Smooth muscle cell (in vitro differentiated cells): Measurements from ENCODE around the gene CDK5RAP2. TPM values are rescaled to one million over a fixed set of nuclear protein-coding genes. Genes with fewer than 3 reads are reported as not detected.
"Not testable (repeated sequence)": the region's sequence is repeated elsewhere in the genome, so short reads cannot be mapped to it uniquely, and the experiment has no call there.

Source experiments
- DNase-seq: peaks from one replicate; lab custom pipeline; 2025; ENCODE audit not compliant: unreplicated experiment; lab: John Stamatoyannopoulos, UW
- H2AFZ ChIP-seq: fragments of 200-600 bp; sonication (generic); 2 replicates; pipeline ENCODE4 v1.6.0; 2016; ENCODE audit warnings: antibody characterized with exemption, low read depth, mild to moderate bottlenecking
- H3F3A ChIP-seq: fragments of 200-600 bp; sonication (generic); 2 replicates; pipeline ENCODE4 v1.6.0; 2017; ENCODE audit warnings: antibody characterized with exemption, low read depth
- H3K27ac ChIP-seq: fragments of 200-600 bp; sonication (generic); 2 replicates; pipeline ENCODE4 v1.5.1; 2016; ENCODE audit warnings: low read depth, mild to moderate bottlenecking
- H3K27me3 ChIP-seq: fragments of 200-600 bp; sonication (generic); 2 replicates; pipeline ENCODE4 v1.6.1; 2016; ENCODE audit warnings: low read depth, mild to moderate bottlenecking
- H3K36me3 ChIP-seq: fragments of 200-600 bp; sonication (generic); 2 replicates; pipeline ENCODE4 v1.5.1; 2016; ENCODE audit warnings: low read depth
- H3K4me1 ChIP-seq: fragments of 200-600 bp; sonication (generic); 2 replicates; pipeline ENCODE4 v1.5.1; 2016; ENCODE audit warnings: low read depth
- H3K4me2 ChIP-seq: fragments of 200-600 bp; sonication (generic); 2 replicates; pipeline ENCODE4 v1.6.0; 2016; ENCODE audit warnings: mild to moderate bottlenecking
- H3K4me3 ChIP-seq: fragments of 200-600 bp; sonication (generic); 2 replicates; pipeline ENCODE4 v1.5.1; 2016; ENCODE audit warnings: mild to moderate bottlenecking
- H3K79me2 ChIP-seq: fragments of 200-600 bp; sonication (generic); 2 replicates; pipeline ENCODE4 v1.6.0; 2016; ENCODE audit warnings: low read depth, mild to moderate bottlenecking
- H3K9ac ChIP-seq: fragments of 200-600 bp; sonication (generic); 2 replicates; pipeline ENCODE4 v1.6.0; 2016; ENCODE audit warnings: low read depth
- H3K9me3 ChIP-seq: fragments of 200-600 bp; sonication (generic); replicated peaks from 2 replicates; pipeline ENCODE4 v1.5.1; 2016; ENCODE audit warnings: low read depth
- H4K20me1 ChIP-seq: fragments of 200-600 bp; sonication (generic); 2 replicates; pipeline ENCODE4 v1.6.0; 2016; ENCODE audit warnings: low read depth
- WGBS: methylation state at CpG from one replicate; pipeline ENCODE4 v1.1.7; 2016; ENCODE audit warnings: low lambda C conversion rate; 5-methylcytosine and 5-hydroxymethylcytosine counted together
- polyA plus RNA-seq: library from polyadenylated mRNA; unstranded; fragments of >200 nt; fragmentation: Nextera tagmentation; extraction: Ambion mirVana; gene quantifications from 2 replicates; pipeline ENCODE4 v1.2.1, GENCODE V29; 2016
- total RNA-seq: library from RNA; depleted of rRNA; stranded (reverse); fragments of >200 nt; gene quantifications from 2 replicates; pipeline ENCODE4 v1.2.3, GENCODE V29; 2014
- TF ChIP-seq, protein P1 (sequence below): fragments of 200-600 bp; sonication (generic); IDR thresholded peaks from 2 replicates; pipeline ENCODE4 v1.5.1; 2017; ENCODE audit warnings: borderline replicate concordance, mild to moderate bottlenecking, antibody characterized with exemption; ENCODE audit not compliant: insufficient read depth, poor library complexity, severe bottlenecking

Gene CDK5RAP2
- total and polyA plus RNA-seq, 2 experiments from 2014 or later: 33.7 to 38.3 TPM

GRCh38 chr9:120556775-120557174 lies 23.2 kb downstream of the CDK5RAP2 start:
- Histone ChIP-seq H3K79me2 (peaks cover 7% of the 10 kb centered on the region), H3K9ac (no peak overlapping the region), H3K4me3 (no peak overlapping the region), H3K36me3 (no peaks in the 10 kb centered on the region), H3F3A (no peaks in the 10 kb centered on the region), H3K27me3 (no peaks in the 10 kb centered on the region), H2AFZ (no peak overlapping the region), H3K4me1 (no peaks in the 10 kb centered on the region), H3K4me2 (no peak overlapping the region), H3K27ac (no peak overlapping the region), H4K20me1 (no peaks in the 10 kb centered on the region), H3K9me3 (no peaks in the 10 kb centered on the region)
- DNase-seq: no peak
- 91% methylated on average over 3 of the region's 3 CpGs for WGBS
- TF ChIP-seq, protein P1, sequence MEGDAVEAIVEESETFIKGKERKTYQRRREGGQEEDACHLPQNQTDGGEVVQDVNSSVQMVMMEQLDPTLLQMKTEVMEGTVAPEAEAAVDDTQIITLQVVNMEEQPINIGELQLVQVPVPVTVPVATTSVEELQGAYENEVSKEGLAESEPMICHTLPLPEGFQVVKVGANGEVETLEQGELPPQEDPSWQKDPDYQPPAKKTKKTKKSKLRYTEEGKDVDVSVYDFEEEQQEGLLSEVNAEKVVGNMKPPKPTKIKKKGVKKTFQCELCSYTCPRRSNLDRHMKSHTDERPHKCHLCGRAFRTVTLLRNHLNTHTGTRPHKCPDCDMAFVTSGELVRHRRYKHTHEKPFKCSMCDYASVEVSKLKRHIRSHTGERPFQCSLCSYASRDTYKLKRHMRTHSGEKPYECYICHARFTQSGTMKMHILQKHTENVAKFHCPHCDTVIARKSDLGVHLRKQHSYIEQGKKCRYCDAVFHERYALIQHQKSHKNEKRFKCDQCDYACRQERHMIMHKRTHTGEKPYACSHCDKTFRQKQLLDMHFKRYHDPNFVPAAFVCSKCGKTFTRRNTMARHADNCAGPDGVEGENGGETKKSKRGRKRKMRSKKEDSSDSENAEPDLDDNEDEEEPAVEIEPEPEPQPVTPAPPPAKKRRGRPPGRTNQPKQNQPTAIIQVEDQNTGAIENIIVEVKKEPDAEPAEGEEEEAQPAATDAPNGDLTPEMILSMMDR: no peak

DNA sequence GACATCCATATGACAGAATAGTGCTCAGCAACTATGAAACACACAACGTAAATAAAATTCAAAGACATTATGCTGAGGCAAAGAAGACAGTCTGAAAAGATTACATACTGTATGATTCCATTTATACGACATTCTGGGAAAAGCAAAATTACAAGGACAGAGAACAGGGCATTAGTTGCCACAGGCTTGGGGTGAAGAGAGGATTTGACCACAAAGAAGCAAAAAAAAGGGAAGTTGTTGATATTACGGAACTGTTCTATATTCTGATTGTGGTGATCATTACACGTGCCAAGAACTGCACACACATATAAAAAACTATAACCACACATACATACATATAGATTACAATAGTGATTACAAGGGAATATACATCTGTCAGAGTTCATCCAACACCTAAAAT lies 24.1 kb downstream of the CDK5RAP2 start:
- TF ChIP-seq, protein P1: no peak
- no peaks in the 10 kb centered on the region for H3K4me1 ChIP-seq
- H3K4me3 ChIP-seq: no peak overlapping the region
- no peaks in the 10 kb centered on the region for H3K27me3 ChIP-seq
- WGBS: 95% methylated on average over 4 of the region's 4 CpGs
- no peak overlapping the region for H3K4me2 ChIP-seq
- H2AFZ ChIP-seq: no peak overlapping the region
- H4K20me1 ChIP-seq: peaks cover 6% of the 10 kb centered on the region
- no peak for DNase-seq
- no peaks in the 10 kb centered on the region for H3K36me3 ChIP-seq
- peaks cover 7% of the 10 kb centered on the region for H3K79me2 ChIP-seq
- H3K9ac ChIP-seq: no peak overlapping the region
- H3K27ac ChIP-seq: no peak overlapping the region
- H3F3A ChIP-seq: no peaks in the 10 kb centered on the region
- no peaks in the 10 kb centered on the region for H3K9me3 ChIP-seq

DNA sequence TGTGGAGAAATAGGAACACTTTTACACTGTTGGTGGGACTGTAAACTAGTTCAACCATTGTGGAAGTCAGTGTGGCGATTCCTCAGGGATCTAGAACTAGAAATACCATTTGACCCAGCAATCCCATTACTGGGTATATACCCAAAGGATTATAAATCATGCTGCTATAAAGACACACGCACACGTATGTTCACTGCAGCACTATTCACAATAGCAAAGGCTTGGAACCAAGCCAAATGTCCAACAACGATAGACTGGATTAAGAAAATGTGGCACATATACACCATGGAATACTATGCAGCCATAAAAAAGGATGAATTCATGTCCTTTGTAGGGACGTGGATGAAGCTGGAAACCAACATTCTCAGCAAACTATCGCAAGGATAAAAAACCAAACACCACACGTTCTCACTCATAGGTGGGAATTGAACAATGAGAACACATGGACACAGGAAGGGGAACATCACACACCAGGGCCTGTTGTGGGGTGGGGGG lies 27.7 kb downstream of the CDK5RAP2 start:
- H3F3A ChIP-seq, H3K4me3 ChIP-seq, H3K36me3 ChIP-seq, H4K20me1 ChIP-seq, H3K4me2 ChIP-seq, H3K4me1 ChIP-seq, H2AFZ ChIP-seq, H3K9me3 ChIP-seq, H3K27me3 ChIP-seq, DNase-seq, H3K9ac ChIP-seq, H3K79me2 ChIP-seq, H3K27ac ChIP-seq: not testable (repeated sequence)
- over 99% methylated on average over 6 of the region's 7 CpGs for WGBS

DNA sequence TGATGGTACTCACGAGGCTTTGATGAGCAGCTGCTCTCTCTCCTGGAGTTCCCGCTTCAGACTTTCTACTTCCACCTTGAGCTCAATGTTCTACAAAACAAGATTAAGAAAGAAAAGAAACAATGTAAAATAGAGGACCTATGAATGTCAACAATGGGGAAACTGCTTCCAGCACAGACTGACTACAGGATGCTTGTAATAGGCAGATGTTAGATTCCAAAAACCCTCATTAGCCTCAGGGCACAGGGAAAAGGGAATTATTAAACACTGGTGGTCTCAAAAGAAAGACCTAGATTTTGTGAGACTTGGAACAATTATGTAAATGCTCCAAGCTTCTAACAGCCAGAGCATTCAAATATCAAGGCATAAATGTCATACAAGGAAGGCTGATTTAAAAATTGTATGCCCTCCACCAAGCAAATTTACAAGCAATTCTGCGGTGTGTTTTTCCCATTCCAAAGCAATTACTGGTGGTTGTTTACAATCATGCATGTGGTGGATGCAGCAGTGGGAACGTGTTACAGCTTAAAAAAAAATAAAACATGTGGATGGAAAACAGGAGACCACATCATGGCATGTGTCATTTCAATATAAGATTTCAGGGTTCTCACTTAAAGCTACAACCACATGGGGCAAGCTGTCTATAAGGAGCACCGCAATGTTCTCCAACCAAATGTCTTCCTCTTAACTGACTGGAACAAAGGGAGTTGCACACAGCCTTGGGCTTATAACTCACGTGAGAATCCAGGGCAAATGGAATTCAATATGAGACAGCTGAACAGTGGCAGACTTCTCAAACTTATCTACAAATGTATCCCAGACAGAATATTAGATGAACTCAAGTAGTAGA lies 34.0 kb downstream of the CDK5RAP2 start:
- DNase-seq: no peak
- H3F3A ChIP-seq: no peaks in the 10 kb centered on the region
- no peak overlapping the region for H3K4me3 ChIP-seq
- no peaks in the 10 kb centered on the region for H3K4me1 ChIP-seq
- no peak overlapping the region for H3K27ac ChIP-seq
- peaks cover 3% of the 10 kb centered on the region for H4K20me1 ChIP-seq
- no peaks in the 10 kb centered on the region for H3K9me3 ChIP-seq
- no peak overlapping the region for H3K4me2 ChIP-seq
- WGBS: 89% methylated on average over 6 of the region's 6 CpGs
- no peaks in the 10 kb centered on the region for H3K79me2 ChIP-seq
- H2AFZ ChIP-seq: no peak overlapping the region
- H3K9ac ChIP-seq: no peak overlapping the region
- TF ChIP-seq, protein P1: no peak
- peaks cover 8% of the 10 kb centered on the region for H3K36me3 ChIP-seq
- H3K27me3 ChIP-seq: no peaks in the 10 kb centered on the region
